ENCODE results near the gene C11orf58.

GRCh38 chr11:16785520-16786128 is 47.2 kb downstream of the C11orf58 start:
- TF ChIP-seq CEBPB (IDR thresholded peaks at IDR 0.05) (no peak), MAX (IDR thresholded peaks at IDR 0.05) (no peak), TCF12 (IDR thresholded peaks at IDR 0.05; ENCODE audit: low read depth) (no peak), NFIC (IDR thresholded peaks at IDR 0.05) (no peak), YY1 (IDR thresholded peaks at IDR 0.05; ENCODE audit: low read depth) (no peak), CREB1 (IDR thresholded peaks at IDR 0.05; ENCODE audit: low read depth) (no peak), RAD21 (IDR thresholded peaks at IDR 0.05; ENCODE audit: low read depth) (peak; percentile 90), REST (IDR thresholded peaks at IDR 0.05; ENCODE audit: low read depth) (no peak), EP300 (IDR thresholded peaks at IDR 0.05; ENCODE audit: borderline replicate concordance) (no peak), EGR1 (IDR thresholded peaks at IDR 0.05) (no peak), TAF1 (IDR thresholded peaks at IDR 0.05; ENCODE audit: low read depth) (no peak)
